ENCODE data around the gene TECPR2. TPM values are rescaled to one million over a fixed set of nuclear protein-coding genes. Genes with fewer than 3 reads are reported as not detected.

Gene TECPR2
- polyA plus RNA-seq, 1 donor (not counting 4 experiments of a cell fraction or from before 2014, with no cell fraction given), result 8.3 TPM

DNA sequence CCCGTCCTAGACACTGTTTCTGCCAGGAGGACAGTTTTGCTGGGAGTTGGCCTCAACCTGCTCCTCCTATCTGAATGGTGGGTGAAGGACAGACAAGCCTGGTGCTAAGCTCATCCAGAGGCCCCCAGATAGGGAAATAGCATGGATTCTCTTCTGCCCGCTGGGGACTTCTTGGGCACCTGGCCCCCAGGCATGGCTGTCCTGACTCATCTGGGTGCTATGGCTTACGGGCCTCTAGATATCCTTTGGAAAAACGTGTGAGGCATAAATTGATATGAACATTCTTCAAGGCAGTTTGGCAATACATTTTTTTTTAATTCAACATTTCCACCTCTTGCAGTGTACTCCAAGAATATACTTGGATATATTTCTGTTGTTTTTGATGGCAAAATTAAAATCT lies 8.6 kb downstream of the TECPR2 start:
- H3K9ac ChIP-seq (ENCODE audit: control insufficient read depth, extremely low read depth, insufficient read depth, low read length), result no peak overlapping the region
- H3K9me3 ChIP-seq (ENCODE audit: control insufficient read depth, low read depth, low read length), result no peaks in the 10 kb centered on the region
- no peaks in the 10 kb centered on the region for H4K20me1 ChIP-seq (ENCODE audit: control insufficient read depth, extremely low read depth, insufficient read depth, low read length)
- no peak overlapping the region for H3K4me3 ChIP-seq (ENCODE audit: control insufficient read depth in 2 of 3, extremely low read depth in 1 of 3, insufficient read depth in 2 of 3, low read depth in 1 of 3, low read length in 3 of 3)
- H3K9me1 ChIP-seq (ENCODE audit: control insufficient read depth, extremely low read depth, insufficient read depth, low read length), result no peaks in the 10 kb centered on the region
- H3K4me2 ChIP-seq (ENCODE audit: control insufficient read depth, extremely low read depth, insufficient read depth, low read depth, low read length), result no peak overlapping the region
- H2AFZ ChIP-seq (ENCODE audit: control insufficient read depth, low read length), result no peak overlapping the region
- H3K36me3 ChIP-seq (ENCODE audit: control insufficient read depth in 2 of 2, extremely low read depth in 1 of 2, insufficient read depth in 2 of 2, low read length in 2 of 2), result peaks cover 0 to under 1% of the 10 kb centered on the region in 2 experiments
- peaks cover 21% of the 10 kb centered on the region for H3K79me2 ChIP-seq (ENCODE audit: control insufficient read depth, insufficient read depth, low read length)
- no peak for DNase-seq (ENCODE audit: low read depth, low spot score)
- no peaks in the 10 kb centered on the region for H3K27me3 ChIP-seq (ENCODE audit: control insufficient read depth, extremely low read depth, insufficient read depth, low read length)
- H3K4me1 ChIP-seq (ENCODE audit: control insufficient read depth, extremely low read depth, insufficient read depth, low read length), result no peaks in the 10 kb centered on the region
- no peak overlapping the region for H3K27ac ChIP-seq (ENCODE audit: control insufficient read depth, insufficient read depth, low read length)
- FAIRE-seq, result no peak
- dilution Hi-C loops (cut with MboI; ENCODE audit: extremely low pct_ligation_motif_present, low sequenced_read_pairs), result no loop called here
- TF ChIP-seq EZH2 (IDR thresholded peaks at IDR 0.05; ENCODE audit: low read length), result no peak
- TF ChIP-seq, protein P1, sequence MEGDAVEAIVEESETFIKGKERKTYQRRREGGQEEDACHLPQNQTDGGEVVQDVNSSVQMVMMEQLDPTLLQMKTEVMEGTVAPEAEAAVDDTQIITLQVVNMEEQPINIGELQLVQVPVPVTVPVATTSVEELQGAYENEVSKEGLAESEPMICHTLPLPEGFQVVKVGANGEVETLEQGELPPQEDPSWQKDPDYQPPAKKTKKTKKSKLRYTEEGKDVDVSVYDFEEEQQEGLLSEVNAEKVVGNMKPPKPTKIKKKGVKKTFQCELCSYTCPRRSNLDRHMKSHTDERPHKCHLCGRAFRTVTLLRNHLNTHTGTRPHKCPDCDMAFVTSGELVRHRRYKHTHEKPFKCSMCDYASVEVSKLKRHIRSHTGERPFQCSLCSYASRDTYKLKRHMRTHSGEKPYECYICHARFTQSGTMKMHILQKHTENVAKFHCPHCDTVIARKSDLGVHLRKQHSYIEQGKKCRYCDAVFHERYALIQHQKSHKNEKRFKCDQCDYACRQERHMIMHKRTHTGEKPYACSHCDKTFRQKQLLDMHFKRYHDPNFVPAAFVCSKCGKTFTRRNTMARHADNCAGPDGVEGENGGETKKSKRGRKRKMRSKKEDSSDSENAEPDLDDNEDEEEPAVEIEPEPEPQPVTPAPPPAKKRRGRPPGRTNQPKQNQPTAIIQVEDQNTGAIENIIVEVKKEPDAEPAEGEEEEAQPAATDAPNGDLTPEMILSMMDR (optimal IDR thresholded peaks at IDR 0.05 in 1 of 3, IDR thresholded peaks at IDR 0.05 in 1 of 3, conservative IDR thresholded peaks at IDR 0.05 in 1 of 3; ENCODE audit: extremely low read depth in 1 of 3, insufficient read depth in 2 of 3, low read length in 3 of 3), result no peak

DNA sequence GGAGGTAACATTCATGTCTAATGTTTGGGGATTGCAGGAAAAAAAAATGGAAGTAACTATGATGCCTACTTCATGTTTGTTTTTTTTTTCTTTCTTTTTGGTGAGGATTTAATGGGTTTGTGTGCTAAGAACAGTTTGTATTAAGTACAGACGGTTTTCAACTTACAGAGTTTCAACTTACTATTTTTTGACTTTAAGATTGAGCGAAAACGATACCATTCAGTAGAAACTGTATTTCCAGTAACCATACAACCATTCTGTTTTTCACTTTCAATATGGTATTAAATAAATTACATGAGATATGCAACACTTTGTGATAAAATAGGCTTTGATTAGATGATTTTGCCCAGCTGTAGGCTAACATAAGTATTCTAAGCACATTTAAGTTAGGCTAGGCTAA lies 10.4 kb downstream of the TECPR2 start:
- no peak overlapping the region for H3K4me3 ChIP-seq (ENCODE audit: control insufficient read depth in 2 of 3, extremely low read depth in 1 of 3, insufficient read depth in 2 of 3, low read depth in 1 of 3, low read length in 3 of 3)
- FAIRE-seq, result no peak
- H3K9me1 ChIP-seq (ENCODE audit: control insufficient read depth, extremely low read depth, insufficient read depth, low read length), result no peaks in the 10 kb centered on the region
- dilution Hi-C loops (cut with MboI; ENCODE audit: extremely low pct_ligation_motif_present, low sequenced_read_pairs), result no loop called here
- H3K4me1 ChIP-seq (ENCODE audit: control insufficient read depth, extremely low read depth, insufficient read depth, low read length), result no peaks in the 10 kb centered on the region
- no peak overlapping the region for H3K4me2 ChIP-seq (ENCODE audit: control insufficient read depth, extremely low read depth, insufficient read depth, low read depth, low read length)
- H3K36me3 ChIP-seq (ENCODE audit: control insufficient read depth in 2 of 2, extremely low read depth in 1 of 2, insufficient read depth in 2 of 2, low read length in 2 of 2), result peaks cover 0 to 4% of the 10 kb centered on the region in 2 experiments
- H3K27ac ChIP-seq (ENCODE audit: control insufficient read depth, insufficient read depth, low read length), result no peak overlapping the region
- TF ChIP-seq, protein P1 (optimal IDR thresholded peaks at IDR 0.05 in 1 of 3, IDR thresholded peaks at IDR 0.05 in 1 of 3, conservative IDR thresholded peaks at IDR 0.05 in 1 of 3; ENCODE audit: extremely low read depth in 1 of 3, insufficient read depth in 2 of 3, low read length in 3 of 3), result no peak
- TF ChIP-seq EZH2 (IDR thresholded peaks at IDR 0.05; ENCODE audit: low read length), result no peak
- no peaks in the 10 kb centered on the region for H4K20me1 ChIP-seq (ENCODE audit: control insufficient read depth, extremely low read depth, insufficient read depth, low read length)
- DNase-seq (ENCODE audit: low read depth, low spot score), result no peak
- H3K79me2 ChIP-seq (ENCODE audit: control insufficient read depth, insufficient read depth, low read length), result peaks cover 15% of the 10 kb centered on the region
- no peak overlapping the region for H3K9ac ChIP-seq (ENCODE audit: control insufficient read depth, extremely low read depth, insufficient read depth, low read length)
- H3K9me3 ChIP-seq (ENCODE audit: control insufficient read depth, low read depth, low read length), result no peaks in the 10 kb centered on the region
- H3K27me3 ChIP-seq (ENCODE audit: control insufficient read depth, extremely low read depth, insufficient read depth, low read length), result no peaks in the 10 kb centered on the region
- no peak overlapping the region for H2AFZ ChIP-seq (ENCODE audit: control insufficient read depth, low read length)
